ENCODE results near the gene PNPLA3. TPM values are rescaled to one million over a fixed set of nuclear protein-coding genes. Genes with fewer than 3 reads are reported as not detected.
A peak's percentile ranks its signal among the peaks of the same experiment; 100 is the strongest.

Gene PNPLA3
- total RNA-seq, 2 donors from 2014 or later = 48.1 to 52.6 TPM

- Mint-ChIP-seq H3K4me3 (no peak overlapping the region), H3K36me3 (ENCODE audit: low read depth) (peaks cover 65% of the 10 kb centered on the region), H3K4me1 (no peaks in the 10 kb centered on the region), H3K27me3 (ENCODE audit: insufficient read depth) (no peaks in the 10 kb centered on the region), H3K27ac (no peak overlapping the region), H3K9me3 (no peaks in the 10 kb centered on the region)
- no peak overlapping the region for H3K27ac ChIP-seq (ENCODE audit: low read depth, low read length)
- TF ChIP-seq CTCF (conservative IDR thresholded peaks at IDR 0.05) = no peak
- H3K9ac ChIP-seq (ENCODE audit: extremely low read depth, low read length, poor library complexity, severe bottlenecking) = no peak overlapping the region
- peaks cover 84% of the 10 kb centered on the region for H3K36me3 ChIP-seq (ENCODE audit: control insufficient read depth, insufficient read depth, low read length)
- H3K27me3 ChIP-seq (ENCODE audit: control insufficient read depth, insufficient read depth, low read length, poor library complexity, severe bottlenecking) = no peaks in the 10 kb centered on the region
- WGBS, 2 experiments (ENCODE audit: insufficient coverage in 1 of 2, insufficient read length in 1 of 2) = 93 to 97% methylated on average over 16 to 19 of the region's 19 CpGs
- H3K4me1 ChIP-seq (ENCODE audit: control insufficient read depth, insufficient read depth, low read length) = no peaks in the 10 kb centered on the region
- DNase-seq = peak; percentile 27
- no peak overlapping the region for H3K4me3 ChIP-seq (ENCODE audit: low read length)
- H3K9me3 ChIP-seq (ENCODE audit: control insufficient read depth, low read length) = no peaks in the 10 kb centered on the region
Measured at GRCh38 chr22:43974028-43974545, 50.5 kb downstream of the PNPLA3 start.

GRCh38 chr22:43975041-43975440 lies 51.4 kb downstream of the PNPLA3 start:
- H3K4me3 ChIP-seq (ENCODE audit: low read length) = no peak overlapping the region
- no peak for DNase-seq
- no peaks in the 10 kb centered on the region for H3K9me3 Mint-ChIP-seq
- H3K4me3 Mint-ChIP-seq = no peak overlapping the region
- no peak for TF ChIP-seq CTCF (conservative IDR thresholded peaks at IDR 0.05)
- H3K9me3 ChIP-seq (ENCODE audit: control insufficient read depth, low read length) = no peaks in the 10 kb centered on the region
- peaks cover 81% of the 10 kb centered on the region for H3K36me3 ChIP-seq (ENCODE audit: control insufficient read depth, insufficient read depth, low read length)
- H3K27ac ChIP-seq (ENCODE audit: low read depth, low read length) = no peak overlapping the region
- H3K27me3 ChIP-seq (ENCODE audit: control insufficient read depth, insufficient read depth, low read length, poor library complexity, severe bottlenecking) = no peaks in the 10 kb centered on the region
- H3K4me1 Mint-ChIP-seq = no peaks in the 10 kb centered on the region
- WGBS, 2 experiments (ENCODE audit: insufficient coverage in 1 of 2, insufficient read length in 1 of 2) = 72 to 100% methylated on average over 2 to 4 of the region's 4 CpGs
- no peak overlapping the region for H3K27ac Mint-ChIP-seq
- H3K27me3 Mint-ChIP-seq (ENCODE audit: insufficient read depth) = no peaks in the 10 kb centered on the region
- no peak overlapping the region for H3K9ac ChIP-seq (ENCODE audit: extremely low read depth, low read length, poor library complexity, severe bottlenecking)
- H3K36me3 Mint-ChIP-seq (ENCODE audit: low read depth) = peaks cover 65% of the 10 kb centered on the region
- no peaks in the 10 kb centered on the region for H3K4me1 ChIP-seq (ENCODE audit: control insufficient read depth, insufficient read depth, low read length)

DNA sequence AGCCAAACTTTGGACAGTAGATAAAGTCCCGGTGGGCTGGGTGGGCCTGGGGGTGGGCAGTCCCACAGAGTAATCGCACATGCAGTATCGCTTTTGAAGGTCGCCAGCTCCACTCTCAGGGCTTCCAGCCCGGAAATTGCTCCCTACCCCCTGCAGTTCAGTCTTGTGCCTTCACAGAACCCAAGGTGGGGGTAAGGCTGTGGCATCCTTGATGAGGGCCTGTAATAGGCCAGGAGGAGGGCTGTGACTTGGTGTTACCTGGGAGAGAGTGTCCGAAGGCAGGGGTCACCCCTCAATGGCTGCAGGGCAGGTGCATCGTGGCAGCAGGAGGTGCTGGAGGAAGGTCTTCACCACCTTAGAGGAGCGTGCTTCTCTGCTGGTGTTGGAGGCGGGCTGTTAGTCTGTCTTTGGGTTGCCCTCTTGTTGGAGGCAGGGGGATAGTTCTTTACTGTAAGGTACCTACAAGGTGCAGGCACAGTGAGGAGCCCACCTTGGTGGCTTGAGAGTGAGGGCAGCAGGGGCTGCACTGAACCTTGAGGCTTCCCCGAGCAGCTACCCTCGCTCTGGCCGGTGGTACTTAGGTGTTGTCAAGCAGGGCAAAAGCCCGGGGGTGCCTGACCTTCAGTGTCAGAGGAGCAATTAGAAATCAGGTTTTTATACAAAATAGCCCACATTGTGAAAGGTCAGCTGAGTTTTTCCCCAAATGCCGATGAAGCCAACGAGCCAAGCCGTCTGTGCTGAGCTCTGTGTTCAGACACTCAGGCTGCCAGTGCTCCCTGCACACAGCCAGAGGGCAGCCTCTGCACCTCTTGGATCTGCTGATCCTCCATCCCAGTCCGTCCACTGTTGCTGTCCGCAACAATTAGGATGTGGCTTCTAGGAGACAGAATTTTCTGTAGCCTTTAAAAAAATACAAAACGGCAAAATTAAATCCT lies 53.5 kb downstream of the PNPLA3 start:
- Mint-ChIP-seq H3K27me3 (ENCODE audit: insufficient read depth) (no peaks in the 10 kb centered on the region), H3K36me3 (ENCODE audit: low read depth) (peaks cover 73% of the 10 kb centered on the region), H3K4me1 (no peaks in the 10 kb centered on the region), H3K27ac (no peak overlapping the region), H3K4me3 (no peak overlapping the region), H3K9me3 (no peaks in the 10 kb centered on the region)
- H3K36me3 ChIP-seq (ENCODE audit: control insufficient read depth, insufficient read depth, low read length) = peaks cover 86% of the 10 kb centered on the region
- DNase-seq = no peak
- H3K9ac ChIP-seq (ENCODE audit: extremely low read depth, low read length, poor library complexity, severe bottlenecking) = no peak overlapping the region
- H3K27me3 ChIP-seq (ENCODE audit: control insufficient read depth, insufficient read depth, low read length, poor library complexity, severe bottlenecking) = no peaks in the 10 kb centered on the region
- H3K27ac ChIP-seq (ENCODE audit: low read depth, low read length) = no peak overlapping the region
- no peaks in the 10 kb centered on the region for H3K9me3 ChIP-seq (ENCODE audit: control insufficient read depth, low read length)
- H3K4me1 ChIP-seq (ENCODE audit: control insufficient read depth, insufficient read depth, low read length) = no peaks in the 10 kb centered on the region
- TF ChIP-seq CTCF (conservative IDR thresholded peaks at IDR 0.05) = peak; percentile 30
- no peak overlapping the region for H3K4me3 ChIP-seq (ENCODE audit: low read length)
- 90 to 98% methylated on average over 11 to 19 of the region's 19 CpGs for WGBS, 2 experiments (ENCODE audit: insufficient coverage in 1 of 2, insufficient read length in 1 of 2)
